T-cell (primary cell): ENCODE measurements around the gene PPP1R37. TPM values are rescaled to one million over a fixed set of nuclear protein-coding genes. Genes with fewer than 3 reads are reported as not detected.

Experiments
- ATAC-seq, 4 experiments: fragments of 200-7000 bp in 3 of 4; fragments of 150-1000 bp in 1 of 4; cut with Tn5 transposase; replicated peaks in 1 of 4; 1 replicate in 3 of 4; 2 replicates in 1 of 4; pipeline ENCODE4 v1.10.0; 2021; ENCODE audit warnings: moderate library complexity in 3 of 4, mild to moderate bottlenecking in 2 of 4, moderate number of reproducible peaks in 1 of 4
- CTCF ChIA-PET, 2 donors: fragments of 300-600 bp; sonication (Branson Sonifier 250); formaldehyde crosslinking; loops; one replicate each; lab custom pipeline; 2022; ENCODE audit warnings: antibody characterized with exemption in 2 of 2; lab: Charles Lee
- POLR2A ChIA-PET, 2 donors: fragments of 300-600 bp; sonication (Branson Sonifier 250); formaldehyde crosslinking; loops; one replicate each; lab custom pipeline; 2022; ENCODE audit warnings: antibody characterized with exemption in 2 of 2; lab: Charles Lee
- DNase-seq, 35 experiments: peaks; one replicate each; pipeline versions ENCODE4 v3.0.0 to v3.0.0-alpha.2; 2013 to 2023
- H3K27ac ChIP-seq: one replicate; pipeline ENCODE4 v1.5.1; 2013; ENCODE audit warnings: low read length
- H3K27me3 ChIP-seq, 2 experiments: replicated peaks in 1 of 2; 1 replicate in 1 of 2; 2 replicates in 1 of 2; pipeline versions ENCODE4 v1.6.1 to v1.7.0; 2013; ENCODE audit warnings: low read length in 1 of 2, mixed read lengths in 1 of 2; ENCODE audit not compliant: control insufficient read depth in 2 of 2, insufficient read depth in 2 of 2; ENCODE audit errors: extremely low read depth in 1 of 2
- H3K36me3 ChIP-seq, 2 donors: 1 replicate in 1 of 2; 2 replicates in 1 of 2; pipeline versions ENCODE4 v1.6.1 to v1.7.0; 2013; ENCODE audit warnings: low read length in 1 of 2; ENCODE audit not compliant: control insufficient read depth in 2 of 2, insufficient read depth in 1 of 2; ENCODE audit errors: extremely low read depth in 1 of 2
- H3K4me1 ChIP-seq, 2 experiments: 1 replicate in 1 of 2; 2 replicates in 1 of 2; pipeline versions ENCODE4 v1.6.1 to v1.7.0; 2013; ENCODE audit warnings: low read length in 2 of 2, mixed read lengths in 1 of 2; ENCODE audit not compliant: insufficient read depth in 2 of 2, control insufficient read depth in 1 of 2; ENCODE audit errors: extremely low read depth in 1 of 2
- H3K4me3 ChIP-seq, 2 donors: 1 replicate in 1 of 2; 2 replicates in 1 of 2; pipeline versions ENCODE4 v1.5.1 to v1.7.0; 2013; ENCODE audit warnings: mild to moderate bottlenecking in 2 of 2, low read length in 1 of 2, moderate library complexity in 1 of 2; ENCODE audit not compliant: control insufficient read depth in 1 of 2; ENCODE audit errors: extremely low read depth in 1 of 2
- H3K9me3 ChIP-seq: 2 replicates; pipeline ENCODE4 v1.7.0; 2013
- H3K27ac Mint-ChIP-seq, 2 donors: one replicate each; pipeline ENCODE4 v1.8.0; 2020 to 2021; ENCODE audit warnings: mild to moderate bottlenecking in 2 of 2, mixed read lengths in 2 of 2
- H3K27me3 Mint-ChIP-seq, 2 donors: one replicate each; pipeline ENCODE4 v1.8.0; 2021 to 2022; ENCODE audit warnings: mixed read lengths in 2 of 2
- H3K36me3 Mint-ChIP-seq: one replicate; pipeline ENCODE4 v1.8.0; 2021; ENCODE audit warnings: mixed read lengths
- H3K4me1 Mint-ChIP-seq, 3 donors: one replicate each; pipeline ENCODE4 v1.8.0; 2020 to 2022; ENCODE audit warnings: mixed read lengths in 3 of 3, mild to moderate bottlenecking in 1 of 3
- H3K4me3 Mint-ChIP-seq, 3 donors: one replicate each; pipeline ENCODE4 v1.8.0; 2020 to 2022; ENCODE audit warnings: mild to moderate bottlenecking in 3 of 3, mixed read lengths in 3 of 3, moderate library complexity in 3 of 3
- H3K9me3 Mint-ChIP-seq, 3 donors: one replicate each; pipeline ENCODE4 v1.8.0; 2020 to 2022; ENCODE audit warnings: mixed read lengths in 3 of 3
- WGBS: methylation state at CpG from one replicate; pipeline ENCODE4 v1.1.5; 2013; ENCODE audit warnings: missing lambda C conversion rate; ENCODE audit not compliant: insufficient coverage; 5-methylcytosine and 5-hydroxymethylcytosine counted together
- total RNA-seq, 35 experiments: library from RNA in 6 of 35; stranded (reverse) in 6 of 35; fragments of 120-200 nt in 1 of 35; gene quantifications; one replicate each; pipeline versions ENCODE4 v1.2.1 to v1.2.4 and lab custom pipeline; 2013 to 2026

Gene PPP1R37
- total RNA-seq, 5 donors from 2014 or later (not counting 1 experiment from before 2014, with no cell fraction given), result 17.2 to 35.2 (median 30.4) TPM

GRCh38 chr19:45168767-45169351 is 75.9 kb downstream of the PPP1R37 start:
- H3K4me1 Mint-ChIP-seq, result peaks cover 44 to 70% (median 48%) of the 10 kb centered on the region in 3 donors
- H3K4me3 Mint-ChIP-seq, result no peak overlapping the region
- Histone ChIP-seq H3K36me3 (no peaks in the 10 kb centered on the region), H3K27ac (no peak overlapping the region), H3K27me3 (no peaks in the 10 kb centered on the region), H3K4me1 (peaks cover 24 to 69% of the 10 kb centered on the region in 2 experiments), H3K9me3 (no peaks in the 10 kb centered on the region), H3K4me3 (no peak overlapping the region)
- no peak for DNase-seq
- H3K9me3 Mint-ChIP-seq, result no peaks in the 10 kb centered on the region
- CTCF ChIA-PET, result no interaction called here
- H3K27me3 Mint-ChIP-seq, result no peaks in the 10 kb centered on the region
- peak overlapping the region; percentile 6 to 72 for H3K27ac Mint-ChIP-seq
- 83% methylated on average over 14 of the region's 16 CpGs for WGBS
- POLR2A ChIA-PET, result no interaction called here
- no peaks in the 10 kb centered on the region for H3K36me3 Mint-ChIP-seq
- ATAC-seq, result no peak

GRCh38 chr19:45169602-45170001 is 76.6 kb downstream of the PPP1R37 start:
- peak overlapping the region in 1 of 3 donors; percentile 78 for H3K4me3 Mint-ChIP-seq
- ChIA-PET CTCF (no interaction called here), POLR2A (no interaction called here)
- 91% methylated on average over 9 of the region's 10 CpGs for WGBS
- H3K4me3 ChIP-seq, result no peak overlapping the region
- H3K27ac ChIP-seq, result no peak overlapping the region
- DNase-seq (no peak), ATAC-seq (no peak)
- H3K9me3 Mint-ChIP-seq, result no peaks in the 10 kb centered on the region
- no peaks in the 10 kb centered on the region for H3K36me3 Mint-ChIP-seq
- no peaks in the 10 kb centered on the region for H3K9me3 ChIP-seq
- H3K4me1 ChIP-seq, result peaks cover 22 to 68% of the 10 kb centered on the region in 2 experiments
- H3K36me3 ChIP-seq, result no peaks in the 10 kb centered on the region
- H3K4me1 Mint-ChIP-seq, result peaks cover 38 to 67% (median 45%) of the 10 kb centered on the region in 3 donors
- H3K27ac Mint-ChIP-seq, result no peak overlapping the region
- H3K27me3 ChIP-seq, result no peaks in the 10 kb centered on the region
- H3K27me3 Mint-ChIP-seq, result no peaks in the 10 kb centered on the region

- peaks cover 22 to 59% of the 10 kb centered on the region in 2 experiments for H3K4me1 ChIP-seq
- 93% methylated on average over 15 of the region's 21 CpGs for WGBS
- H3K27ac Mint-ChIP-seq, result peak overlapping the region; percentile 85 to 97
- peak overlapping the region; percentile 78 for H3K27ac ChIP-seq
- CTCF ChIA-PET, result interaction anchor here in 1 of 2 donors (0.6 kb wide), 1 partner anchor 473 kb away, joined by 3 read pairs; no protein-coding TSS in a partner anchor
- ATAC-seq (no peak), DNase-seq (no peak)
- peaks cover 39 to 65% (median 45%) of the 10 kb centered on the region in 3 donors for H3K4me1 Mint-ChIP-seq
- POLR2A ChIA-PET, result no interaction called here
- H3K9me3 ChIP-seq, result no peaks in the 10 kb centered on the region
- H3K9me3 Mint-ChIP-seq, result no peaks in the 10 kb centered on the region
- H3K27me3 ChIP-seq, result no peaks in the 10 kb centered on the region
- no peak overlapping the region for H3K4me3 ChIP-seq
- H3K36me3 ChIP-seq, result no peaks in the 10 kb centered on the region
- no peaks in the 10 kb centered on the region for H3K36me3 Mint-ChIP-seq
- H3K27me3 Mint-ChIP-seq, result no peaks in the 10 kb centered on the region
- H3K4me3 Mint-ChIP-seq, result peak overlapping the region in 1 of 3 donors; percentile 78
Observed at GRCh38 chr19:45170146-45171106, 77.4 kb downstream of the PPP1R37 start.

- Mint-ChIP-seq H3K9me3 (no peaks in the 10 kb centered on the region), H3K4me1 (peaks cover 40 to 67% (median 48%) of the 10 kb centered on the region in 3 donors), H3K4me3 (peak overlapping the region; percentile 58 to 78 (median 72)), H3K27ac (peak overlapping the region; percentile 85 to 97), H3K36me3 (no peaks in the 10 kb centered on the region), H3K27me3 (no peaks in the 10 kb centered on the region)
- ChIA-PET POLR2A (no interaction called here), CTCF (interaction anchor here in 1 of 2 donors (0.6 kb wide), 2 partner anchors 83 to 600 kb away, joined by 4 to 5 read pairs; no protein-coding TSS in a partner anchor)
- Histone ChIP-seq H3K4me3 (peak overlapping the region in 1 of 2 donors; percentile 11), H3K27ac (peak overlapping the region; percentile 78), H3K4me1 (peaks cover 22 to 58% of the 10 kb centered on the region in 2 experiments), H3K9me3 (no peaks in the 10 kb centered on the region), H3K27me3 (no peaks in the 10 kb centered on the region), H3K36me3 (no peaks in the 10 kb centered on the region)
- 42% methylated on average over 3 of the region's 7 CpGs for WGBS
- peak; percentile 74 to 94 (median 84) for ATAC-seq
- peak in 31 of 35 experiments; percentile 25 to 71 (median 50) for DNase-seq
Observed at GRCh38 chr19:45171211-45171623, 78.2 kb downstream of the PPP1R37 start.

- peaks cover 40 to 65% (median 48%) of the 10 kb centered on the region in 3 donors for H3K4me1 Mint-ChIP-seq
- POLR2A ChIA-PET, result no interaction called here
- H3K27ac Mint-ChIP-seq, result peak overlapping the region; percentile 84 to 88
- 0% methylated on average over 3 of the region's 4 CpGs for WGBS
- CTCF ChIA-PET, result no interaction called here
- H3K27me3 ChIP-seq, result no peaks in the 10 kb centered on the region
- H3K36me3 Mint-ChIP-seq, result no peaks in the 10 kb centered on the region
- no peaks in the 10 kb centered on the region for H3K9me3 Mint-ChIP-seq
- no peaks in the 10 kb centered on the region for H3K27me3 Mint-ChIP-seq
- no peaks in the 10 kb centered on the region for H3K9me3 ChIP-seq
- H3K4me3 ChIP-seq, result peak overlapping the region; percentile 4 to 29
- H3K36me3 ChIP-seq, result no peaks in the 10 kb centered on the region
- peak overlapping the region; percentile 45 for H3K27ac ChIP-seq
- ATAC-seq, result peak; percentile 62 to 72 (median 69)
- peak in 18 of 35 experiments; percentile 15 to 46 (median 34) for DNase-seq
- peaks cover 22 to 64% of the 10 kb centered on the region in 2 experiments for H3K4me1 ChIP-seq
- peak overlapping the region; percentile 34 to 78 (median 41) for H3K4me3 Mint-ChIP-seq
Observed at GRCh38 chr19:45172173-45172572, 79.2 kb downstream of the PPP1R37 start.

GRCh38 chr19:45172611-45173208 is 79.7 kb downstream of the PPP1R37 start:
- H3K9me3 ChIP-seq, result no peaks in the 10 kb centered on the region
- DNase-seq (no peak), ATAC-seq (no peak)
- CTCF ChIA-PET, result no interaction called here
- Mint-ChIP-seq H3K4me3 (peak overlapping the region in 2 of 3 donors; percentile 41 to 78), H3K27ac (peak overlapping the region; percentile 84 to 88), H3K36me3 (no peaks in the 10 kb centered on the region), H3K4me1 (peaks cover 44 to 69% (median 52%) of the 10 kb centered on the region in 3 donors), H3K27me3 (no peaks in the 10 kb centered on the region), H3K9me3 (no peaks in the 10 kb centered on the region)
- peaks cover 22 to 70% of the 10 kb centered on the region in 2 experiments for H3K4me1 ChIP-seq
- H3K27ac ChIP-seq, result peak overlapping the region; percentile 45
- WGBS, result 99% methylated on average over 12 of the region's 18 CpGs
- H3K4me3 ChIP-seq, result peak overlapping the region; percentile 4 to 29
- H3K36me3 ChIP-seq, result no peaks in the 10 kb centered on the region
- POLR2A ChIA-PET, result interaction anchor here in 1 of 2 donors (0.5 kb wide), 1 partner anchor 11 kb away, joined by 3 read pairs; no protein-coding TSS in a partner anchor
- no peaks in the 10 kb centered on the region for H3K27me3 ChIP-seq
